Measurements from ENCODE around the gene PRSS3.
"Not testable (repeated sequence)": the region's sequence is repeated elsewhere in the genome, so short reads cannot be mapped to it uniquely, and the experiment has no call there.

PRSS3 gene

DNA sequence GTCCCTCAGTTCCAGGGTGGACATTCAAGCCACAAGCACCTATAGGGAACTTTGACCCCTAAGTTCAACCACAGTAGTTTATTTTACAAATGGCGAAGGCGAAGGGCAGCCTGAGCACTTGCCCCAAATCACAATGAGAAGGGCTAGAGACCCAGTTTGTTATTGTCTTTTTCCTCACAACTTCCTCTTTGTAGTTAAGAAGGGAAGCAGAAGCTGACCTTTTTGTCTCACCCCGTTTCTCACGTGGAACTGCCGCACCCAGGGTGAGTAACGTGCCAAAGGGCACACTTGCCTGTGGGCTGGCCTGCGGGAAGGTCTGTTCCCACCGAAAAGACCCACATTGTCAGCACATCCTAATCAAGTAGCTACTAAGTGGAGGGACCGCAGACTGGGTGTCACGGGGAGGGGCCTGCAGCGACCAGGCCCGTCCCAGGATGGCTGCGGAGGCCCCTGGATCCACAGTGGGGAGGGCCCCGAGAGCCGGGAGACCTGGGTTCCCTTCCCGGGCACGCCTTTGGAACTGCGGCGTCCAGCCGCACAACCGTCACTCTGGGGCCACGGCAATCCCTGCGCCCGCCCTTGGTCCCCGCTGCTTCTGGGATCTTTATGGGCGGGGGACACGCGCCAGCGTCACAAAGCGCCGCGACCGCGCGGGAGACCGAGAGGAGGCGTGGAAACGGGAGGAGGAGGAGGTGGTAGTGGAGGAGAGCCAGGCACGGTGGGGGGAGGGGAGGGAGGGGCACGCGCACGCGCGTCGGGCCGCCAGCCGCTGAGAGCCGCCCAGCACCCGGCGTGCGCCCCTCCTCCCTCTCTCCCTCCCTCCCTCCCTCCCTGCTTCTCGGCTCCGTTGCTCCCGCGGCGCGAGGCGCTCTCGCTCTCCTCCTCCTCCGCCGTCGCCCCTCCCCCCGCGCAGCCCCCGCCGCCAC lies 21.2 kb downstream of the PRSS3 start, which contains the start of gene UBE2R2:
TSS of gene UBE2R2 (plus strand) at position 834 of the 926 bp plus-strand sequence. CDS start 598 bp downstream, outside the sequence.
- in situ Hi-C loops (cut with MboI; ENCODE audit: low sequenced_read_pairs): no loop called here

DNA sequence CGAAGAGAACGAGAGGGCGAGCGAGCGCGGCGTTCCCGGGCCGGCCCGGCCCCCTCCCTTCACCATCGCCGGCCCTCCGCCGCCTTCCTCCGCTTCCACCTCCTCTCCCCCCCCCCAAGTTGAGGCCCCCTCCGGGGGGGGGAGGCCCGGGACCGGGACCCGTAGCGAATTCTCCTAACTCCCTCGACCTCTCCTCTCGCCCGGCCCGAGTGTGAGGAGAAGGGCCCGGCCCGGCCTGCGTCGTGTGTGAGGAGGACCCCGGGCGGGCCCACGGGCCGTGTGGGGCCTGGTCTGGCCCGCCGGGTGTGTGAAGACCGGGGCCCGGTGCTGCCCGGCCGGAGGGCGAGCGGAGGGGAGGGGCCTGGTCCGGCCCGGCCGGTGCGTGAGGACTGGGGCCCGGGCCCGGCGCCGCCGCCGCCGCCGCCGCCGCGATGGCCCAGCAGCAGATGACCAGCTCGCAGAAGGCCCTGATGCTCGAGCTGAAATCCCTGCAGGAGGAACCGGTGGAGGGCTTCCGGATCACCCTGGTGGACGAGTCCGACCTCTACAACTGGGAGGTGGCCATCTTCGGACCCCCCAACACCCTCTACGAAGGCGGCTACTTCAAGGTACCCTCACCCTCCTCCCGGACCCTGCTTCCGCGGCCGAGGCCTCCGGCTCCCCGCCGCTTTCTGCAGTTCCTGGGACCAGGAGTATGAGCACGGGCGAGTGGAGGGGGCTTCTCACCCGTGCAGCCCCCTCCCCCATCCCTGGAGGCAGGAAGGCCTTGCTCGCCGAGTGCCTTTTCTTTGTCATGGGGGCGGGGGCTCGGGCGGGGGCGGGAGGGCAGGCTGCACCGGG lies 22.2 kb downstream of the PRSS3 start:
- in situ Hi-C loops (cut with MboI; ENCODE audit: low sequenced_read_pairs): no loop called here

DNA sequence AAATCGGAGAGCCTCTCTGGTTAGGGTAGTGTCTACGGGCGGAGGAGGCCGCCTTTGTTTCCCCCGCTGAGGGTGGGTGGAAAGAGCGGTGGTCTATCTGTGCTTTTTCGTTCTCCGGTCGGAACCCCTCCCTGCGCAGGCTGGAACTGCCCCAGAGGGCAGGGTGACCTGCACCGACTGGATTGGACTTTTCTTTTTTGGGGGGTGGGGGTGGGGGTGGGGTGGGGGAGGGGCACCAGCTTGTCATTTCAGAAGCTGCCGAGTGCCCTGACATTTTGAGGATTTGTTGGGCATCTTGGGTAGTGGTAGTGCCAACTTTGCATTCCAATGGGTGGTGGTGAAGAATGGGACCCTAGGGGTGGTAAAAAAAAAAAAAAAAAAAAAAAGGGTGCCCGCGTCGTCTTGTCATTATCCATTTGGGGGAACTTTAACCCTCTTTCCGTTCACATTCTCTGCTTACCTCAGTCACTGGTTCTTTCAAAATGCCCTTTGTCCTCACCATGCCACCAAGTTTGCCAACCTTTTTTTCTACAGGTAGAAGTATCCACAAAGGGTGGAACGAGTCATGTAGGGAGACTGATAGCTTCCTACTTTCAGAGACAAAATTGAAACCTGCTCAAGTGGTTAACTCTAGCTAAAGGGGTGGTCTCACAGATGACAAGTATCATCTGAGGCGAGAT lies 22.9 kb downstream of the PRSS3 start:
- in situ Hi-C loops (cut with MboI; ENCODE audit: low sequenced_read_pairs): no loop called here

DNA sequence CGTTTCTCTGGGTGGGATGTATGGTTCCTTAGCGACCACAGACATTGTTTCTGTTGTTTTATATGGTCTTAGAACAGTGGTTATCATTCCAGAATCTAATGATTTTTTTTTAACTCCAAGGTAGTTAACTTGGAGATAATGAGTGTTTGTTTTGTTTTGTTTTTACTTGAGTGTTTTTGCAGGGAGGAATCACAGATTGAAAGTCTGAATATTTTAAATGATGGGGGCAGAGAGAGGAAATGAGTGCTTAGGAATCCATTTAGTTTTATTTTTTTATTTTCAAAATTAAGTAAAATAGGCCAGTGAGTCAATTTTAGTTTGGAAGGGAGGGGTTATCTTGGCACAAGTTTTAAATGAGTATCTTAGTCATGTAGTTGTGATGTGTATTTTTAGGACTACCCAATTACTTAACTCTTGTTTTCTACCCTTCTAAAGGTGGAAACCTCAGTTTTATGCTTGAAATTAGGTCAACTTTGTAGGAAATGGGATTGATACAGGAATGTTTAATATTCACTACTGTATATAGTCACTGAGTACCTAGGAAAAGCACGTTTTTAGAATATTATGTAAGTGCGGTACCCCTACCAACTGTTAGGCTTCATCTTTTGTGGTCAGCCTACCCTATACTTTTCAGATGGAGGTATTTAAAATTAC lies 23.6 kb downstream of the PRSS3 start:
- in situ Hi-C loops (cut with MboI; ENCODE audit: low sequenced_read_pairs): no loop called here

DNA sequence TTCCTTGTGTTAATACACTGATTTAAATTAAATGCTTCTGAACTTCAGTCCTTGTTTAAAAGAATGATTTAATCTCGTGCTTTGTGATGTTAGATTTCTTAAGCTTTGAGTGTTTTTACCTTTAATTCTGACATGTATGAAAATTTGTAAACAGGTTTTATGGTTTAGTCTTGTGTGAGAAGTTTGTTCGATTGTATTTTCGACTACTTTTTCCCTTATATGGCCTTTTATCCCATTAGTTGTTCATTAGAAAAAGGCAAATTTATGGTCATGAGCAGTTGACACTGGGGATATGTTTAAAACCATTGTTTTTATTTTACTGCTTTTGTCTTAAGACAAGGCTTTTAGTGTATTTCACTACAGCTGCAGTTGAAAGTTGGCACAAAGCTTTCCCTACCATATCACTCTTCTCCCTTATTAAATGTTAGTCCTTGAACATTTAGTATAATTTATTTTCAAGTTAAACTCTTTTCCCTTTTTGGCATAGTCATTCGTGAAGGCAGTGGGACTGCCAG lies 24.9 kb downstream of the PRSS3 start:
- in situ Hi-C loops (cut with MboI; ENCODE audit: low sequenced_read_pairs): no loop called here

DNA sequence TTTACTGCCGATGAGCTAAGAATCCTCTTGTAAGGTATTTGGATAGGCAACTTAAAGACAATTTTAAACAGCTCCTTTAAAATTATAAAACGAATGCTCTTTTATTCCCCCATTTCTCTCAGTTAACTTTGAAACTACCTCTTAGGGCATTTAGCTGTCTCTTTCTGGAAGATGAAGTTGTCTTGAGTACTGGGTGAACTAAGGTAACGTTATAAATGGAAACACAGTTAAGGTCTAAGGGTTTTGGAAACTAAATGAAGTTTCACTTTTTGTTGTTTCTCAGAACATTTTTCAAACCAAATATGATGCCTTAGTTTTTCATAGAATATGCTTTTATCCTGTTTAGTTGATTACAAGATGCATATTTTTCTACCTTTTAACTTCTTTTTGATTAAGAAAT lies 28.4 kb downstream of the PRSS3 start:
- in situ Hi-C loops (cut with MboI; ENCODE audit: low sequenced_read_pairs): no loop called here

DNA sequence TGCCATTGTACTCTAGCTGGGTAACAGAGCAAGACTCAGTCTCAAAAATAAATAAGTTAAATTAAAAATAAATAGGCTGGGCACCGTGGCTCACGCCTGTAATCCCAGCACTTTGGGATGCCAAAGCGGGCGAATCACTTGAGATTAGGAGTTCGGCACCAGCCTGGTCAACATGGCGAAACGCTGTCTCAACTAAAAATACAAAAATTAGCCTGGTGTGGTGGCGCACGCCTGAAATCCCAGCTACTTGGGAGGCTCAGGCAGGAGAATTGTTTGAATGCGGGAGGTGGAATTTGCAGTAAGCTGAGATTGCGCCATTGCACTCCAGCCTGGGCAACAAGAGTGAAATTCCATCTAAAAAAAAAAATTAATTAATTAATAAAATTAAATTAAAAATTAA lies 31.9 kb downstream of the PRSS3 start:
- in situ Hi-C loops (cut with MboI; ENCODE audit: low sequenced_read_pairs): not testable (repeated sequence)

DNA sequence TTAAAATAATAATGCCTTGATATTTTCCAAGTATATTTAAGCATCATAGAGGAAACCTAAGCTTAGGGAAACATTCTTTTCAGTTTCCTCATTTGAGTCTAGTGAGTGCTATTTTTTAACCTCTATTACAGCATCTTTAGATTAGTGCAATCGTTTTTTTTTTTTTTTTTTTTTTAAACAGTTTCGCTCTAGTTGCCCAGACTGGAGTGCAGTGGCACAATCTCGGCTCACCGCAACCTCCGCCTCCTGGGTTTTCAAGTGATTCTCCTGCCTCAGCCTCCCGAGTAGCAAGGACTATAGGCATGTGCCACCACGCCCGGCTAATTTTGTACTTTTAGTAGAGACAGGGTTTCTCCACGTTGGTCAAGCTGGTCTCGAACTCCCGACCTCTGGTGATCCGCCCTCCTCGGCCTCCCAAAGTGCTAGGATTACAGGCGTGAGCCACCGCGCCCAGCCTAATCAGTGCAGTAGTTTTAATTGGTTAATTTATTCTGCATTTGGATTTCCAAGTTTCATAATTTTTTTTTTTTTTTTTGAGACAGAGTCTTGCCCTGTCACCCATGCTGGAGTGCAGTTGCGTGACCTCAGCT lies 34.4 kb downstream of the PRSS3 start:
- in situ Hi-C loops (cut with MboI; ENCODE audit: low sequenced_read_pairs): not testable (repeated sequence)

DNA sequence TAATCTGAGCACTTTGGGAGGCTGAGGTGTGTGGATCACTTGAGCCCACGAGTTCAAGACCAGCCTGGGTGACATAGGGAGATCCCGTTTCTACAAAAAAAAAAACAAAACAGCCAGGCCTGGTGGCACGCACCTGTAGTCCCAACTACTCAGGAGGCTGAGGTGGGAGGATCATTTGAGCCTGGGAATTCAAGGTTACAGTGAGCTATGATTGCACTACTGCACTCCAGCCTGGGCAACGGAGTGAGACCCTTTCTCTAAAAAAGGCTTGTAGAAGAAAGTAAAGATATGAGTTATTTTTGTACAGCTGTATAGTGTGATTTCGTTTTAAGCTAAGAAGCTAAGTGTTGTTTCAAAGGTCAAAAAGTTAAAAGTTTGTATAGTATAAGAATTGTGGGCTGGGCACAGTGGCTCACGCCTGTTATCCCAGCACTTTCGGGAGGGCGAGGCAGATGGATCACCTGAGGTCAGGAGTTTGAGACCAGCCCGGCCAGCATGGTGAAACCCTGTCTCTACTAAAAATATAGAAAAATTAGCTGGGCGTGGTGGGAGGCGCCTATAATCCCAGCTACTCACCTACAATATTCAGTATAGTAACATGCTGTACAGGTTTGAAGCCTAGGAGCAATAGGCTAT lies 40.4 kb downstream of the PRSS3 start:
- in situ Hi-C loops (cut with MboI; ENCODE audit: low sequenced_read_pairs): no loop called here

DNA sequence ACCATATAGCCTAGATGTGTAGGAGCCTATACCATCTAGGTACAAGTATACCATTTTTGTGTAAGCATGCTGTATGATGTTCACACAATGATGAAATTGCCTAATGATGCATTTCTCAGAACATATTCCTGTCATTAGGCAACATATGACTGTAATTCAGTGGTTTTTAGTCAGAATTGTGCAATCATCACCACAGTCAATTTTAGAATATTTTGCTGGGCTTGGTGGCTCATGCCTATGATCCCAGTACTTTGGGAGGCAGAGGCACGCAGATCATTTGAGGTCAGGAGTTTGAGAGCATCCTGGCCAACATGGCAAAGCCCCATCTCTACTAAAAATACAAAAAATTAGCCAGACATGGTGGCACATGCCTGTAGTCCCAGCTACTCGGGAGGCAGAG lies 40.9 kb downstream of the PRSS3 start:
- in situ Hi-C loops (cut with MboI; ENCODE audit: low sequenced_read_pairs): not testable (repeated sequence)

DNA sequence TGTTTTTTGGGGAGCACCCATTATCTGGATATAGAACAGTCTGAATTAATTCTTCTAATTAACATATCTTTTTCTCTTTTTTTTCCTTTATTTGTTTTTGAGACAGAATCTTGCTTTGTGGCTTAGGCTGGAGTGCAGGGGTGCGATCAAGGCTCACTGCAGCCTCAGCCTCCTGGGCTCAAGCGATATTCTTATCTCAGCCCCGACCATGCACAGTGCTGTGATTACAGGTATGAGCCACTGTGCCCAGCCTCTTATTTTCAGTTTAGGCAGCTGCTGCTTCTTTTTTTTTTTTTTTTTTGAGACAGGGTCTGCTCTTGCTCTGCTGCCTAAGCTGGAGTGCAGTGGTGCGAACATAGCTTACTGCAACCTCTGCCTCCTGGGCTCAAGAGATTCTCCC lies 41.8 kb downstream of the PRSS3 start:
- in situ Hi-C loops (cut with MboI; ENCODE audit: low sequenced_read_pairs): no loop called here

DNA sequence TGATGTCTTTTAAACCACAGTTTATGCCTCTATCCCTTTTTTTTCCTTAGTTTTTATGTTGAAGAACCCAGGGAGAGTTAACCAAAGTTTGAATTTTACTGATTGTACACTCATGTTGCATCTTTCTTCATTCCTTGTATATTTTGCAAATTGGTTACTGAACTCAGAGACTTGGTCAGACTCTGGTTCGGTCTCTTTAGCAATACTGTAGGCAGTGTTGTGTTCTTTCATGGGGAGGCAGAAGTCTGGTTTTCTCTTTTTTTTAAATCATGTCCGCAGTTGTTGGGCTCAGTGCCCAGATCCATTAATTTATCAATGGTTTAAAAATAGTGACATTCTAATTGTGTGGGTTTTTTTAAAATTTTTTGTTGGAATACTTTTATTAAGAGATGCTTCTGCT lies 45.0 kb downstream of the PRSS3 start:
- in situ Hi-C loops (cut with MboI; ENCODE audit: low sequenced_read_pairs): no loop called here

DNA sequence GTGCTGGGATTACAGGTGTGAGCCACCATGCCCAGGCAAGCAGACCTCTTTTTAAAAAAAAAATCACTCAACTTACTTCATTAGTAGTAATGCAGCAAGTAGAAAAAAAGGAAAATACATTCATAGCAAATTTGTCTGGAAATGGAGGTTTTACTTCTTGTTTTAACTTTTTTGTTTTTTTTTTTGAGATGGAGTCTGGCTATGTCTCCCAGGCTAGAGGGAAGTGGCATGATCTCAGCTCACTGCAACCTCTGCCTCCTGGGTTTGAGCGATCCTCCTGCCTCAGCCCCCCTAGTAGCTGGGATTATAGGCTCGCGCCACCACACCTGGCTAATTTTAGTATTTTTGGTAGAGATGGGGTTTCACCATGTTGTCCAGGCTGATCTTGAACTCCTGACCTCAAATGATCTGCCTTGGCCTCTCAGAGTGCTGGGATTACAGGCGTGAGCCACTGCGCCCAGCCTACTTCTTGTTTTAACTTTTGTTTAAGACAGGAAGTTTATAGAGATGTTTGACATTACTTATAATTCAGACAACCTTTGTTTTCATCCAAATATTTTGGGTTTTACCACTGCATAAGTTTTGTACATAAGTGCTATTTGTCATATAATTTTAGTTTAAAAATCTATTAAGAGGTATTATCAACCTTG lies 48.1 kb downstream of the PRSS3 start:
- in situ Hi-C loops (cut with MboI; ENCODE audit: low sequenced_read_pairs): no loop called here

DNA sequence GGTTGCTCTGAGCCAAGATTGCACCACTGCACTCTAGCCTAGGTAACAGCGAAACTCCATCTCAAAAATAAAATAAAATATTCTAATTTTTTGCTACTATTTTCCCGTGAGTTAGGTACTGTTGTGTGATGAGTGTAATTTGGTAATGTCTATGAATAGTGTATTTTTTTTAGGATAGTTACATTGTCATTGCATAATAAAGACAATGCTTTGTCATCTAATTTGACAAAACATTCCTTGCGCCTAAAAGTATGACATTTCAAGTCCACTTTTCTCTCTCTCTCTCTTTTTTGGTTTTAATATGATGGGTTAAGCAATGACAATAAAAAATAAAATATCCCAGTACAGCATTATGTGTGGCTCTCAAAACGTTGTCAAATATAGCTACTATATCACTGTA lies 50.9 kb downstream of the PRSS3 start:
- in situ Hi-C loops (cut with MboI; ENCODE audit: low sequenced_read_pairs): no loop called here

DNA sequence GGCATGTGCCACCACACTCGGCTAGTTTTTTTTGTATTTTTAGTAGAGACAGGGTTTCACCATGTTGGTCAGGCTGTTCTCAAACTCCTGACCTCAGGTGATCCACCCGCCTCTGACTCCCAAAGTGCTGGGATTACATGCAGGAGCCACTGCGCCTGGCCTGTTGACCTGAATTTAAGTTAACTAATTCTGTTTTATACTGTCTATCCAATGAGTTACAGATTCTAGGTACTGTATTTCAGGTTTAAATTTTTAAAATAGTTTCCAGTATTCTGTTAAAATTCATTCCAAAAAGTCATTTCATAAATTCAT lies 52.5 kb downstream of the PRSS3 start:
- in situ Hi-C loops (cut with MboI; ENCODE audit: low sequenced_read_pairs): not testable (repeated sequence)
